Uterus (tissue), 2 donors: ENCODE measurements around the gene PPP2R2C.

Experiments
- POLR2A ChIP-seq, 2 donors: fragments of 450-650 bp; IDR thresholded peaks; one replicate each; pipeline ENCODE4 v1.6.1; 2016; ENCODE audit warnings: antibody characterized with exemption in 2 of 2, mild to moderate bottlenecking in 1 of 2, moderate library complexity in 1 of 2
- TF ChIP-seq, protein P1 (sequence below), 4 experiments: fragments of 200-600 bp in 2 of 4; fragments of 450-650 bp in 2 of 4; sonication (generic) in 2 of 4; IDR thresholded peaks; one replicate each; pipeline ENCODE4 v1.5.1; 2016 to 2019; ENCODE audit warnings: antibody characterized with exemption in 4 of 4, mild to moderate bottlenecking in 2 of 4, moderate library complexity in 1 of 4

DNA sequence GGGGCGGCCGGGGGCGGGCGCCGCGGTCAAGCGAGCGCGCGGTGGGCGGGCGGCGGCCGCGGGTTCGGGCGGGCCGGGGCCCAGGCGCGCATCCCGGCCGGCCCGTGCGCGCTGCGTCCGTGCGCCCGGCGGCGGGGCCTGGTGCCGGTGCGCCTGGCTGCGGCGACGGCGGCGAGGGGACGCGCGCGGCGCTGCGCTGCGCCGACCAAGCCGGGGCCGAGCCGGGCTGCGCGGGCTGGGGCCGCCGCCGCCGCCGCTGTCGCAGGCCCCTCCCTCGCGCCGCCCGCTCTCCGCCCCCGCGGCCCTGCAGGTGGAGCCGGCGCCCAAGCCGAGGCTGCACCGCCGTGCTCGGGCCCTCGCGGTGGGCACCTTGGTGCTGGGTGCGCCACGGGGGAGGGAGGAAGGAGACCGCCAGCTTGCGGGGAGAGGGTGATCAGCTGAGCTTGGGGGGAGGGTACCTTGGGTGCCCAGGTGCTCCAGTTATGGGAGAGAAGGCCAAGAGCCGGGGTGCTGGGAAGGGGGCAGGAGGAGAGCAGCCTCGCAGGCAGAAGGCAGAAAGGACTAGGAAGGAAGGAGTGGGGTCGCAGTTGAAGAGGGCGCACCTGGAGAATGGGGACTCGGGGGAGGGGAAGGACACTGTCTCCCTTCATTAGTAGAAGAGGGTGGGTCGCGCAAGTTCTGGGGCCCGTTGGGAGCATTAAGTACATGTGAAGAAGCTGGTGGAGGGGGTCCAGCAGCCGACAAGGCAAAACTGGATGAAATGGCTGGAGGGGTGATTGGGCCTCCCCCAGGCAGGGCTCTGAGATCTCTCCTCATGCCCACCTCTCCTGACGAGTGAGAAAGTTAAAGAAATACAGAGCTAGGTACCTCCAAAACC is at the start of gene PPP2R2C:
- TF ChIP-seq, protein P1, sequence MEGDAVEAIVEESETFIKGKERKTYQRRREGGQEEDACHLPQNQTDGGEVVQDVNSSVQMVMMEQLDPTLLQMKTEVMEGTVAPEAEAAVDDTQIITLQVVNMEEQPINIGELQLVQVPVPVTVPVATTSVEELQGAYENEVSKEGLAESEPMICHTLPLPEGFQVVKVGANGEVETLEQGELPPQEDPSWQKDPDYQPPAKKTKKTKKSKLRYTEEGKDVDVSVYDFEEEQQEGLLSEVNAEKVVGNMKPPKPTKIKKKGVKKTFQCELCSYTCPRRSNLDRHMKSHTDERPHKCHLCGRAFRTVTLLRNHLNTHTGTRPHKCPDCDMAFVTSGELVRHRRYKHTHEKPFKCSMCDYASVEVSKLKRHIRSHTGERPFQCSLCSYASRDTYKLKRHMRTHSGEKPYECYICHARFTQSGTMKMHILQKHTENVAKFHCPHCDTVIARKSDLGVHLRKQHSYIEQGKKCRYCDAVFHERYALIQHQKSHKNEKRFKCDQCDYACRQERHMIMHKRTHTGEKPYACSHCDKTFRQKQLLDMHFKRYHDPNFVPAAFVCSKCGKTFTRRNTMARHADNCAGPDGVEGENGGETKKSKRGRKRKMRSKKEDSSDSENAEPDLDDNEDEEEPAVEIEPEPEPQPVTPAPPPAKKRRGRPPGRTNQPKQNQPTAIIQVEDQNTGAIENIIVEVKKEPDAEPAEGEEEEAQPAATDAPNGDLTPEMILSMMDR (IDR thresholded peaks at IDR 0.05), result no peak
- TF ChIP-seq POLR2A (IDR thresholded peaks at IDR 0.05), result no peak
